NCI-H2171 treated with DMSO at 0.1 percent for 48 hours (cell line): ENCODE data around the gene MYO15A.

Source experiments
- DNase-seq: peaks from one replicate; lab custom pipeline; 2025; lab: John Stamatoyannopoulos, UW

Gene MYO15A

DNA sequence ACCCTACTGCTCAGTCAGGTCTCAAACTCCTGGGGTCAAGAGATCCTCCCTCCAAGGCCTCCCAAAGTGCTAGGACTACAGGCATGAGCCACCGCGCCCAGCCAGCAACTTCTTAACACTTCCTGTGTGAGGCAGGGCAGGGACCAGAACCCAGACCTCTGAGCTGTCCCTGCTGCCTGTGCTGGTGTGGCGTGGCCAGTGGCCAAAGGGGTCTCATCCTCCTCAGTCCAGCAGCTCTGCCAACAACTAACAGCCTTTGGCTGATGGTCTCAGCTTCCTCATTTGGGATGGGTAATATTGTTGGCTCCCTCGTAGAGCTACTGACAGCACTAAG is 115.5 kb downstream of the MYO15A start:
- no peak for DNase-seq

DNA sequence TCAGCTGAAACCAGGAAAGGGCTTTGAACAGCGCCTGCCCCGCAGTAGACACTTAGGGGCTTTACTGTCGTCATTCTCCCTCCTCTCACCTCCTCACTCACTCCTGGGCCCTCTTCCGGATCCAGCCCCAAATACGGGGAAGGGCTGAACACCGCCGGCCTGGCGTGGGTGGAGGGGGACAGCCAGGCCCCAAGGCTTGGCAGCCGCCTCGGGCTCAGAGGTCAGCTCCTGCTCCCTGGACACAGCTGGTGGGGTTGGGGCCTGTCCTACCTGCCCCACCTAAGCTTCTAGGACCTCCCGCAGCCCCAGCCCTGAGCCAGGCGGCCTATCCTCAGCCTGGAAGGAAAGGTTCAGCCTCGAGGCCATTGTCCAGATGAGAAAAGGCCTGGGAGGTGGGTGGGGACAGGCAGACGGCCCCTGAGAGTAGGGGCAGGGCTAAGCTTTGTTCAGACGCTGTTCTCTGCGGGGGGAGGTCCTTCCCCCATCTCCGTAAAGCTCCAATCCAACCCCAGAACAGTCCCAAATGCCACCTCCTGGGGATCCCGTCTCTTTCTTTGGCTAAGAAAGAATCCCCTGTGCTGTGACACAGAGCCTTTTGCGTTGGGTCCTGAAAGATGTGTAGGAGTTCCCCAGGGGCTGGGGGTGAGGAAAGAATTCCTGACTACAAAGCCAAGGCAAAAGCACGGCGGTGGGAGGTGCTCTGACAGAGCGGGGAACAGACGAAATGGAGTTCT is 116.0 kb downstream of the MYO15A start:
- no peak for DNase-seq

DNA sequence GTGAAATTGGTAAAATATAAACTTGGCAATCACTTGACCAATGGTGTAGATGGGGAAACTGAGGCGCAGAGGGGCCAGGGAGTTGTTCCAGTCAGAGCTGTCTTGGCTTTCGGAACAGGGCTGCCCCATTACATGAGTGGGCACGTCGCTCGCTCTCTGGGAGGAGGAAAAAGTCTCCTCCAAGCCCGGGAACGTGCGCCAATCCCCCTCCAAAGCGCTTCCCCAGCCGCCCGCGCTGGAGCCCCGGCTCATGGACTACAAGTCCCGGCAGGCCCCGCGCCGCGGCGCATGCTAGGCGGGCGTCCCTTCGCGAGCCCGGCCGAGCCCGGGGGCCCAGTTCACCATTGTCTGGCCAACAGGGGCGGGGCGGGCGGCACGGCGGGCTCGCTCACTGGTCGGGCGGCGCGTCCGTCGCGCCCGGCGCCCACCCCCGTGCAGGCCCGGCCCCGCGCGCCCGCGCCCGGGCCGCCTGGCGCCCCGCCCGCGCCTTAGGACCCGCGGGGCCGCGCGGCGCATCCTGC is 116.6 kb downstream of the MYO15A start, which contains the start of gene LLGL1:
Gene LLGL1, plus strand, starts transcription at position 515 of the 521 bp plus-strand sequence. CDS start 48 bp downstream, outside the sequence.
- peak; percentile 93 for DNase-seq

DNA sequence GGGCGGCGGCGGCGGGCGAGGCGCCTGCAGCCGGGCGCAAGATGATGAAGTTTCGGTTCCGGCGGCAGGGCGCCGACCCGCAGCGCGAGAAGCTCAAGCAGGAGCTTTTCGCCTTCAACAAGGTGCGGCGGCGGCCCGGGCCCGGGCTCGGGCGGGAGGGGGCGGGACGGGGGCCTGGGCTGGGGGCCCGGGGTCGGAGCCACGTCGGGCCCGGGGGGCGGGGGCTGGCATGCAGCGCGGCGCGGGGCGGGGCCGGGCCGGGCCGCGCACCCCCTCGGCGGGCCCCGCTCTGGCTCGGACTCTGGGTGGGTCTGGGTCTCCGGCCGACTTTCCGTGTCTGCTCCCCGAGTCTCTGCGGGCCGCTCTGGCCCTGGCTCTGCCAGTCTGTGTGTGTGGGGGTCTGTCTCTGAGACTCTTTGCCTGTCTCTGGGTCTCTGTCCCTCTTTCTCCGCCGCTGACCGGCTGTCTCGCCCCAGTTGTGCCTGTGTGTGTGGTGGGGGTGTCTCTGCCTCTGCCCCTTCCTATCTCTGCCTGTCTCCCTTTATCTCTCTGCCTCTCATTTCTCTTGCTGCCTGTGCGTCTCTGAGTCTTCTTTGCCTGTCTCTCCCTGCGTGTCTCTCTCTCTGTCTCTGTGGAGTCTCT is 117.2 kb downstream of the MYO15A start:
- peak; percentile 18 for DNase-seq

DNA sequence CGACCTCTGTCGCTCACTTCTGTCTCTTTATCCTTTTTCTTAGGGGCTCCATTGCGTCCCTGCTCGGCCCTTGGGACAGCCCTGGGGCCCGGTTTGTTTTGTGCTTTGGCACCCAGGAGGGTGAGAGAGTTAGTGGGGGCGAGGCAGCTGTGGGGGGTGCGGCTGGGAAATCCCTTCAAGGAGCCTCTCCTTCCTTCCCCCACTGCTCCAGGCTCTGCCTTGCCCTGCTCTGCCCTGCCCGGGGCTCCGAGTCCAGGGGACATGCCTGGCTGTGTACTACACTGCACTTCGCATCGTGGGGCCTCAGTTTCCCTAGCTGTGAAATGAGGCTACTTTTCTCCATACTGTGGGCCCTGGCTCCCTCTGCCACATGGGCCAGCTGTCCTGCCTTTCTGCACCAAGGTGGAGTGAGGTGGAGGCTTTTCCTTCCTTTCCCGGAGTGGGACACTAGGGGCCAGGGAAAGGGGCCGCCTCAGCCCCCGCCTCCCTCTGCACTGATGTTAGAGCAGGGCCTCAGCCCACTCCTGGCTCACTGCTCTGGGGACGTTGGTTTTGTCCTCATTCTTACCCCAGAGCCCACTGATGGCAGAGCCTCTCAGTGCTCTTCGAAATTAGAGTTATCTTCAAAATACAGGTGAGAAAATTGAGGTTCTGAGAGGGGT is 117.9 kb downstream of the MYO15A start:
- no peak for DNase-seq

DNA sequence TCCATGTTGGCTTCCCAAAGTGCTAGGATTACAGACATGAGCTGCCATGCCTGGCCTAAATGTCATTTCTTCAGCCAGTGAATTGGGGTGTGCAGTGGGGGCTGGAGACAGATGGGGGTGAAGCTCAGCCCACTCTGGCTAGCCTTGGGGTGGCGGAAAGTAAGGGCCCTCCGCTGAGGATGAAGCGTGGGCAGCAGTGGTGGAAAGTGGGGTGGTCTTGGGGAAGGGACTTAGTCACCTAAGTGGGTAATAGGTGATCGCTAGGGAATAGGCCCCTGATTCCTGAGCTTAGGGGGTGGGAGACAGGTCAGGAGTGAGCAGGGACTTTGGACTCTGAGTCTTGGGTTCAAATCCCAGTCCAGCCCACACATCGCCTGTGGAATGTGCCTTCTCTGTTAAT is 119.1 kb downstream of the MYO15A start:
- no peak for DNase-seq

DNA sequence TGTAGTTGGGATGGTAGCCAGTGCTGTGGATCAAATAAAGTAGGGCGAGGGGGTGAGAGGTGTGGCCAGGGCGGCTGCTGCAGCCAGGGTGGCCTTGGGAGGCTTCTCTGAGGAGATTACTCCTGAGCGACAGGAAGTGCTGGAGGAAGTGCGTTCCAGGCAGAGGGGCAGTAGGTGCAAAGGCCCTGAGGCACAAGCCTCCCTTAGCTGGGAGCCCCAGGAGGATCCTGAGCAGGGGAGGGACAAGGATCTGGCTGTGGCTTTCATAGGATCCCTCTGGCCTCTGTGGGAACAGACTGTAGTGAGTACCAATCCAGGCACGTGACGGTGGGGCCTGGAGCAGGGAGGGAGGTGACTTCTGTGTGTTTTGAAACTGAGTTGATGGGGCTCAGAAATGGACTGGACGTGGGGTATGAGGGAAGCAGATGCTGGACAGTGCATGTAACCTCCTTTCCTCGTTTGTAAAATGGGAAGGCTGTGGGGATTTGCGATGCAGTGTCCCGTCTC is 119.7 kb downstream of the MYO15A start:
- no peak for DNase-seq

DNA sequence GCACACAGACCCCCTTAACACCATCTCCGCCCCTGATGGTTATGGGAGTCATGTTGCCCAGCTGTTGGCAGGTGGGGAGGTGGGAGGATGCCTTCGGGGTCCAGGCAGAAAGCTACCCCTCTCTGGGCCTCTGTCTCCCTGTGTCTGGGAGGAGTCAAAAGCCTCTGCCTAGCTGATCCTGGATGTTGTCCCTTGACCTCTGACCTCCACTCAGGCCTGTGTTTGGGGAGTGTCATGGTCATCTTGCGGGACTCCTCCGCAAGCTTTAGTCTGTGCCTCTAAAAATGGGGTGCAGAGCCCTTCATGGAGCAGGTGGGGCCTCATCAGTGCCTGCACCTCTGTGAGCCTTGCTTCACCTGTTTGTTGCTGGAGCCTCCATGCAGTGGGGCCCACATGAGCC is 120.7 kb downstream of the MYO15A start:
- no peak for DNase-seq
